Measurements from ENCODE around the gene PDGFB.

Gene PDGFB

GRCh38 chr22:39281126-39281525, 36.3 kb upstream of the PDGFB start:
- no peak overlapping the region for H3K4me3 ChIP-seq
- no peak for TF ChIP-seq CTCF (IDR thresholded peaks at IDR 0.05)
- intact Hi-C loops (cut with DNase I; ENCODE audit: low total_unique reads), result no loop called here
- H3K27me3 ChIP-seq, result peaks cover 0 to 5% of the 10 kb centered on the region in 2 donors
- peaks cover 0 to 19% (median 10%) of the 10 kb centered on the region in 3 donors for H3K9me3 ChIP-seq
- H3K36me3 ChIP-seq, result no peaks in the 10 kb centered on the region
- H3K27ac ChIP-seq, result no peak overlapping the region
- H3K4me1 ChIP-seq, result peaks cover 0 to 19% (median 10%) of the 10 kb centered on the region in 4 donors
- DNase-seq, result no peak

DNA sequence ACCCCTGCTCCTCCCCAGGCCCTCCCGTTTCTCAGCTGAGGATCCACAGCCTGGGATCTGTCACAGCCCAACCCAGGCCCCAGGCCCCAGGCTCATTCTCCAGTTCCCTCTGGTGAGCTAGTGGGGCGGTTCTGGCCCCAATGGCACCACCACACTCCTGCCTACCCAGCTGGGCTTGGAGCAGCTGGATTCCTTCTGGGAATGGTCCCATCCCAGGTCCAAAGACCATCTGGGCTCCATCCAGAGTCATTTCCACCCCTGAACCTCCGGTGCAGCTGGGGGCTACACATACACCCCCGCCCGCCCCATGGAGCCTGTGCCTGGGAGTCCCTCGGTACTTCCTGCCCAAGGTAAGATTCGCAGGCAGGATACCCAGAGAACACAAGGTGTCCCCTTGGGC, 35.5 kb upstream of the PDGFB start:
- intact Hi-C loops (cut with DNase I; ENCODE audit: low total_unique reads), result no loop called here
- H3K27ac ChIP-seq, result no peak overlapping the region
- peaks cover 0 to 8% of the 10 kb centered on the region in 2 donors for H3K27me3 ChIP-seq
- H3K4me3 ChIP-seq, result no peak overlapping the region
- no peak for TF ChIP-seq CTCF (IDR thresholded peaks at IDR 0.05)
- H3K4me1 ChIP-seq, result peaks cover 0 to 19% (median 10%) of the 10 kb centered on the region in 4 donors
- peaks cover 0 to 18% (median 9%) of the 10 kb centered on the region in 3 donors for H3K9me3 ChIP-seq
- H3K36me3 ChIP-seq, result no peaks in the 10 kb centered on the region
- DNase-seq, result no peak

DNA sequence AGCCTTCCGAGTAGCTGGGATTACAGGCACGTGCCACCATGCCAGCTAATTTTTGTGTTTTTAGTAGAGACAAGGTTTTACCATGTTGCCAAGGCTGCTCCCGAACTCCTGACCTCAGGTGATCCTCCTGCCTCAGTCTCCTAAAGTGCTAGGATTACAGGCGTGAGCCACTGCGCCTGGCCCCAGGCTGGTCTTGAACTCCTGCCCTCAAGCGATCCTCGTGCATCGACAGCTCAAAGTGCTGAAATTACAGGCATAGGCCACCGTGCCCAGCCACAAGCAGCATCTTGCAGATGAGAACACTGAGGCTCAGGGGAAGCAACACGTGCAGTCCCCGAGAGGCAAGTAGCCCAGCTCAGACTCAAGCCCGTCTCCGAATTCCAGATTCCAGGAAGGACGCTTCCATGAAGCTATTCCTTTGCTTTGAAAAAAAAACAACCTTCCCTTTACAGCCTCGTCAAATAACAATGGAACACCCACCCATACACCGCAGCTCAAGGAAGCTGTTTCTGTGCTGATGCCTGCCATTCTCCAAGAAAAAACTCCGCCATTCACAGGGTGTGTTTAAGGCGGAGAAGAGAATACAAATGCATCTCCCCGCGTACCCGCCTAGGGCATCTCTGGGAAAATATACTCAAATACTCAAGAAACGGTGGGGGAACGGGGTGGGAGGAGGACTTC, 34.5 kb upstream of the PDGFB start:
- Histone ChIP-seq H3K36me3 (no peaks in the 10 kb centered on the region), H3K4me1 (peaks cover 0 to 19% (median 10%) of the 10 kb centered on the region in 4 donors), H3K27ac (no peak overlapping the region), H3K9me3 (peaks cover 0 to 9% (median 0%) of the 10 kb centered on the region in 3 donors), H3K27me3 (peaks cover 0 to 13% of the 10 kb centered on the region in 2 donors), H3K4me3 (no peak overlapping the region)
- DNase-seq, result no peak
- intact Hi-C loops (cut with DNase I; ENCODE audit: low total_unique reads), result no loop called here
- TF ChIP-seq CTCF (IDR thresholded peaks at IDR 0.05), result no peak

GRCh38 chr22:39278040-39278439, 33.3 kb upstream of the PDGFB start:
- Histone ChIP-seq H3K9me3 (peaks cover 0 to 8% (median 0%) of the 10 kb centered on the region in 3 donors), H3K27ac (no peak overlapping the region), H3K36me3 (no peaks in the 10 kb centered on the region), H3K27me3 (peaks cover 0 to 16% of the 10 kb centered on the region in 2 donors), H3K4me3 (no peak overlapping the region), H3K4me1 (peaks cover 0 to 8% (median under 1%) of the 10 kb centered on the region in 4 donors)
- TF ChIP-seq CTCF (IDR thresholded peaks at IDR 0.05), result no peak
- intact Hi-C loops (cut with DNase I; ENCODE audit: low total_unique reads), result no loop called here
- DNase-seq, result no peak

GRCh38 chr22:39277142-39277607, 32.4 kb upstream of the PDGFB start:
- H3K9me3 ChIP-seq, result peaks cover 0 to 8% (median 0%) of the 10 kb centered on the region in 3 donors
- no peak for TF ChIP-seq CTCF (IDR thresholded peaks at IDR 0.05)
- no peak for DNase-seq
- H3K36me3 ChIP-seq, result no peaks in the 10 kb centered on the region
- peaks cover 0 to 16% of the 10 kb centered on the region in 2 donors for H3K27me3 ChIP-seq
- H3K27ac ChIP-seq, result no peak overlapping the region
- intact Hi-C loops (cut with DNase I; ENCODE audit: low total_unique reads), result no loop called here
- H3K4me3 ChIP-seq, result no peak overlapping the region
- H3K4me1 ChIP-seq, result no peaks in the 10 kb centered on the region

Measured in tibial artery (tissue), 4 donors.